Hematopoietic multipotent progenitor cell treated with erythropoietin and hydrocortisone succinate and interleukin-3 and kit ligand, for 6 days (in vitro differentiated cells): ENCODE data around the gene PLCD1.
"Not testable (repeated sequence)": the region's sequence is repeated elsewhere in the genome, so short reads cannot be mapped to it uniquely, and the experiment has no call there.

Experiments used
- DNase-seq: peaks from one replicate; pipeline ENCODE4 v3.0.0-alpha.2; 2015

PLCD1 gene

DNA sequence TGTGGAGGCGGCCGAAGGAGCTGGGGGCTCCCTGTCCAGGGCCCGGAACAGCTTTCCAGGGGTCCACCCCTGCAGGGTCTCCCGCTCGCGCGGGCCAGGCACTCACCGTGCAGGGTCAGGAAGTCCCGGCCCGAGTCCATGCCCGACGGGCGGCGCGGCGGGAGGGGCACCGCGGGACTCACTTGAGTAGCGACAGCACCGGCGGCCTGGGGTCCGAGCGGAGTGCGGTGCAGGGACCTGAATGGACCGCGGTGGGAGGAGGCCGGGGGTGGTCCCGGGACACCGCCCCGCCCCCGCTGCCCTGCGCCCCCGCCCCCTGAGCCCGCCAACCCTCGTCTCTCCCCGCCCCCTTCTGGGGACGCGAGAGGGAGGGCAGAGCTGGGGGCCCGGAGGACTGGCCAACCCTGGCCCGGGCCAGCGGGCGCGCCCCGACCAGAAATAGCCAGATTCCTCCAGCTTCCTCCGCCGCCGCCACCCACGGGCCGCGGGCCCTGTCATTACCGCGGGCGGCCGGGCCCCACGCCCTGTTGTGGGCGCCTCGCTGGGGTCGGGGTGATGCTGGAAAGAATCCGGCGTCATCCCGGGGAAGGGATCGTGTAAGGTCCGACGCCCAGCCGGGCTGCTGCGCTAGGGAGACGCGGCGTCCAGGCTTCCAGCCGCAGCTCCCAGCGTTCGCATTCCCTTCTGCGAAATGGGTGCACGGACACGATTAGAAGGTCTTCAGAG, at the start of gene PLCD1:
PLCD1 (minus strand) TSS at position 243 of the 726 bp plus-strand sequence; CDS start at position 140, 103 bp downstream.
- no peak for DNase-seq

DNA sequence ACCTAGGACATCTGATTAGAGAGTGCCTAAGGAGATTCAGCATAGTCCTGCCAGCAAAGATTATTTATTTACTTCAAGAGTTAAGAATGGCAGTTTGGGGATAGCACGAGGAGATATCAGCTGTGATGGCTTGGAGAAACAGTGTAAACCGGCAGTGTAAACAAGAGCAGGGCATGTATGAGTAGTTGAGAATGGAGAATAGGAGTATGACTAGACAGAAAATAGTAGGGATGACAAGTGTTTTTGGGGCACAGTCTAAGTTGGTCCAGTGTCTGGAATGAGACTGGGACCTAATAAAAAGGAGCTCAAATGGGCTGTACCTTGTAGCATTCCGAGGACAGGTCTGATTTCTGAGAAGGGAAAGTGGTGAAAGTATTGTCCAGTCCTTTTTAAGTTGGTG, 47.6 kb upstream of the PLCD1 start:
- not testable (repeated sequence) for DNase-seq

DNA sequence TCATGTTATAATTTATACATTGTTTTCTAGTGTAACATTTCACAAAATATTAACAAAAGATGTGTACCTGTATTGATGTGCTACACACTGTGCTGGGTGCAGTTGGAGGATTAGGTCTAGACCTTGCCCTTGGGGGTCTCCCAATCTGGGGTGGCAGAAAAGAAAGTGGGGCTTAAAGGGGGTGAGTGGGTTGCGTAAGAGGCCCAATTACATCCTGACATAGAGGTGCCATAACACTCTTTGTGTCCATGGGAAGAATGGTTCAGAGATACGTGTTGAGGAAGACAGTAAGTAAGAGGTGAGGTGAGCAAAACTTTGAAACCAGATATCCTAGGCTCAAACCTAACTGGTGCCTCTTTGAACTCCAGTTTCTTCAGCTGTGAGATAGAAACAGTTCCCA, 40.6 kb upstream of the PLCD1 start:
- no peak for DNase-seq

DNA sequence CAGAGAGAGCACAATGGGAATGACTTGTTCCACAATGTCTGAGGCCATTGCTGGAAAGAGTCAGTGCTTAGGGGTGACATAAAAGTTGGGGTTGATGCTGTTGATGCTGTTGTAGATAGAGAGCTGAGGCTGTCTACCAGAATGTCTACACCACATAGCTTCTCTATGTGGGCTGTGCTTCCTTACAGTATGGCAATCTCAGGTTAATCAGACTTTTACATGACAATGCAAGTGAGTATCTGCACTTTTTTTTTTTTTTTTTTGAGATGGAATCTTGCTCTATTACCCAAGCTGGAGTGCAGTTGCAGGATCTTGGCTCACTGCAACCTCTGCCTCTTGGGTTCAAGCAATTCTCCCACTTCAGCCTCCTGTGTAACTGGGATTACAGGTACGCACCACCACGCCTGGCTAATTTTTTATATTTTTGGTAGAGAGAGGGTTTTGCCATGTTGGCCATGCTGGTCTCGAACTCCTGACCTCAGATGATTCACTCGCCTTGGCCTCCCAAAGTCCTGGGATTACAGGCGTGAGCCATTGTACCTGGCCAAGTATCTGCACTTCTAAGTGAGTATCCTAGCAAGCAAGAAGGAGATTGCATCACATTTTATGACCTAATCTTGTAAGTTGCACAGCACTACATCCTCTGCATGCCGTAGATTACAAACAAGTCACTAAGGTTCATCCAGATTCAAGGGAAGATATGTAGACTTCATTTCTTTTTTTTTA, 38.2 kb upstream of the PLCD1 start:
- DNase-seq: peak; percentile 33

DNA sequence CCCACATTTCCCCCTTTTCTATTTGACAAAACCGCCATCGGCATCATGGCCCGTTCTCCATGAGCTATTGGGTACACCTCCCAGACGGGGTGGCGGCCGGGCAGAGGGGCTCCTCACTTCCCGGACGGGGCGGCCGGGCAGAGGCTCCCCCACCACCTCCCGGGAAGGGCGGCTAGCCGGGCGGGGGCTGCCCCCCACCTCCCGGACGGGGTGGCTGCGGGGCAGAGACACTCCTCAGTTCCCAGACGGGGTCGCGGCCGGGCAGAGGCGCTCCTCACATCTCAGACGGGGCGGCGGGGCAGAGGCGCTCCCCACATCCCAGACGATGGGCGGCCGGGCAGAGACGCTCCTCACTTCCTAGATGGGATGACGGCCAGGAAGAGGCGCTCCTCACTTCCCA, 35.0 kb upstream of the PLCD1 start:
- DNase-seq: not testable (repeated sequence)

DNA sequence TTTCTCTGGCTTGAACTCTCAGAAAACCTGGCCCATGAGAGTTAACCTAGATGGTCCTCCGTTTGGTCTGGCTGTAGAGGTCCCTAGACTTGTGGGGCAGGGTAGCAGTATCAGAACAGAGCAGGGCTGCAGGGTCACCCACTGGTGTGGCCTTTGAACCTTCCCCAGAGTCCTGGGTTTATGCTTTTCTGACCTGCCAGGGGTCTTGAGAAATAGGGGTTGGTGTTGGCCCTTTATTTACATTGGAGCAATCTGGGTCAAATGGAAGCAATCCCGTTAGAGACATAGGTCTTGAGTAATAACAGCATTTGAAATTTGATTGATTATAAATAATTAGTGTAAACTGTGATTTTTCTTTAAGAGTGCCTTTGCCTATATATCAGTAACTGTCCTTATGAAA, 33.4 kb upstream of the PLCD1 start:
- DNase-seq: no peak

DNA sequence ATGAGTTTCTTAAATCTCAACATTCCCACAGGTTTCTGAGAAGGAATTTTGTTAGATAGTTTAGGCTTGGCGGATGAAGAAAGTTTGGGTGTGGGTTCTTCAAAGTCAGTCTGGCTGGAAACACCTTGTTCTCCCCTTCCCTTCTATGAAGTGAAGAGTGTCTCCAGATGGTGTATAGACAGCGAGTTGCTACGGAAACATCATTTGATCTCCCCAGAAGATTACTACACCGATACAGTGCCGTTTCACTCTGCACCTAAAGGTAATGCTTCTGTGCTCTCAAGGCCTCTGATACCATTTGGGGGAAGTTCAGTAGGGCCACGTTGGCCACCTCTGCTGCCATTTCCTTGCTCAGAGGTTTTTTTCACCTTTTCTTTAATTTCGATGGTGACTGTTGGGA, 30.1 kb upstream of the PLCD1 start:
- DNase-seq: no peak

DNA sequence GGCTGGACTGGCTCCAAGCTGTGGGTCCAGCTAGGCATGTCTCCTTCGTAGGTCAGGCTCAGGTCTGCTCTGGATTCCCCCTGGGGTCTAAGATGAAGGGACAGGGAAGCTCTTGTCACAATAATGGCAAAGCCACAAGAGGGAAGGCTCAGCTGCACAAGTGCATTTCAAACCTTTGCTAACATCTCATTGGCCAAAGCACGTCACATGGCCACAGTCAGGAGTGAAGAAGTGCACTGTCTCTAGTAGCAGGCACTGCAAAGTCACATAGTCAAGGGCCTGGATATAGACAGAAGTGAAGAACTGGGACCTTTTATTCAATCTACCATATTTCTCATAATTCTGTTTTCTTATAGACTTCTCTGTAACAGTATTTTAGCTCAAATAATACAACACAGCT, 29.7 kb upstream of the PLCD1 start:
- no peak for DNase-seq

DNA sequence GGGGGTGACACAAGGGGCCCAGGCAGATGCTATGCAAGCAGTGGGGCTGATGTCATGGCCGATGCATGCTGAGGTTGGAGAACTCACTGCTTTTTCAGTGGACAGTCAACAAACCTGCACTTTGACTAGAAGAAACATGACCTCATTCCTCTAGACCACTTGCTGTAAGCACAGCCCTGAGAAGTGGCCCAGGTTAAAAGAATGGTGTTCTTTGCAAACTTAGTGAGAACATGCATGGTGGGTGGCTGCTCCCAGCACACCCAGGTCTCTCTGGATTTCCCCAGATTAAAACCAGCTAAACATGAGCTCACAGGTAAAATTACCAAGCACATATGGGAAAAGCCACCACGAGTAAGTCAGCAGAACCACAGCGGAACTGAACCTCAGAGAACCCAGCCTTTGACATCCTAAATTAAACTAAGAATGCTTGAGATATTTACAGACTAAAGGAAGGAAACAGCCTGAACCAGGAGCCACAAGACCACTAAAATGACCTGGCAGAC, 25.1 kb upstream of the PLCD1 start:
- DNase-seq: no peak

DNA sequence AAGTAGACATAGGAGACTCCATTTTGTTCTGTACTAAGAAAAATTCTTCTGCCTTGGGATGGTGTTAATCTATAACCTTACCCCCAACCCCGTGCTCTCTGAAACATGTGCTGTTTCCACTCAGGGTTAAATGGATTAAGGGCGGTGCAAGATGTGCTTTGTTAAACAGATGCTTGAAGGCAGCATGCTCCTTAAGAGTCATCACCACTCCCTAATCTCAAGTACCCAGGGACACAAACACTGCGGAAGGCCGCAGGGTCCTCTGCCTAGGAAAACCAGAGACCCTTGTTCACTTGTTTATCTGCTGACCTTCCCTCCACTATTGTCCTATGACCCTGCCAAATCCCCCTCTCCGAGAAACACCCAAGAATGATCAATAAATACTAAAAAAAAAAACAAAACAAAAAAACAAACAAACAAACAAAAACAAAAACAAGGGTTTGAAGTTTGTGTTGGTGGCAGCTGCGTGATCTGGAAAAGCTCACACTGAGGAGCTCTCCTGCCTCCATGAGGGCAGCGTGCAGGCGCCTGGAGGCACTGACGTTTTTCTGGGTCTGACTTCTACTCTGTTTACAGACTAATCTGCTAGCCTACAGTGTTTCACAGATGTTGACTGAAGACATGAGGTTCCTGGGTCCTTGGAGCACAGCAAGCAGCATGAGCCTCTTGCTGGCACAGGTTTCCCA, 24.5 kb upstream of the PLCD1 start:
- not testable (repeated sequence) for DNase-seq

DNA sequence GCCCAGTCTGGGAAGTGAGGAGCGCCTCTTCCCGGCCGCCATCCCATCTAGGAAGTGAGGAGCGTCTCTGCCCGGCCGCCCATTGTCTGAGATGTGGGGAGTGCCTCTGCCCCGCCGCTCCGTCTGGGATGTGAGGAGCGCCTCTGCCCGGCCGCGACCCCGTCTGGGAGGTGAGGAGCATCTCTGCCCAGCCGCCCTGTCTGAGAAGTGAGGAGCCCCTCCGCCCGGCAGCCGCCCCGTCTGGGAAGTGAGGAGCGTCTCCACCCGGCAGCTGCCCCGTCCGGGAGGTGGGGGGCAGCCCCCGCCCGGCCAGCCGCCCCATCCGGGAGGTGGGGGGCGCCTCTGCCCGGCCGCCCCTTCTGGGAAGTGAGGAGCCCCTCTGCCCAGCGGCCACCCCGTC, 23.8 kb upstream of the PLCD1 start:
- not testable (repeated sequence) for DNase-seq

DNA sequence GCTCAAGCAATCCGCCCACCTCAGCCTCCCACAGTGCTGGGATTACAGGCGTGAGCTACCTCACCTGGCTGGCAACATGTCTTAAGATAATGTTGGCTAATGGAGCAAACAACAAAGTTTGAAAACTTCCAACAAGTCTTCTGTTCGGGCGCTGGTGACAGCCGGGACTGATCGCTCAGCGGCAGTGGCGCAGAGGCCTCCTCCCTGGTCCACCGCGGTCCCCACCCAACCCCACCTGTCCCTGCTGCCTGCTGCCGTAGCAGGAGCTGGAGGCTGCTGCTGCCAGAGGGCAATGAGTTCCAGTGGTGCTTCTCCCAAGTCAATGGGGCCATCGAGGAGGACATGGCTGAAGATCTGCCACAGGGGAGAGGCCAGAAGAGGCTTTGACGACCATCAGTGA, 21.7 kb upstream of the PLCD1 start:
- DNase-seq: no peak

DNA sequence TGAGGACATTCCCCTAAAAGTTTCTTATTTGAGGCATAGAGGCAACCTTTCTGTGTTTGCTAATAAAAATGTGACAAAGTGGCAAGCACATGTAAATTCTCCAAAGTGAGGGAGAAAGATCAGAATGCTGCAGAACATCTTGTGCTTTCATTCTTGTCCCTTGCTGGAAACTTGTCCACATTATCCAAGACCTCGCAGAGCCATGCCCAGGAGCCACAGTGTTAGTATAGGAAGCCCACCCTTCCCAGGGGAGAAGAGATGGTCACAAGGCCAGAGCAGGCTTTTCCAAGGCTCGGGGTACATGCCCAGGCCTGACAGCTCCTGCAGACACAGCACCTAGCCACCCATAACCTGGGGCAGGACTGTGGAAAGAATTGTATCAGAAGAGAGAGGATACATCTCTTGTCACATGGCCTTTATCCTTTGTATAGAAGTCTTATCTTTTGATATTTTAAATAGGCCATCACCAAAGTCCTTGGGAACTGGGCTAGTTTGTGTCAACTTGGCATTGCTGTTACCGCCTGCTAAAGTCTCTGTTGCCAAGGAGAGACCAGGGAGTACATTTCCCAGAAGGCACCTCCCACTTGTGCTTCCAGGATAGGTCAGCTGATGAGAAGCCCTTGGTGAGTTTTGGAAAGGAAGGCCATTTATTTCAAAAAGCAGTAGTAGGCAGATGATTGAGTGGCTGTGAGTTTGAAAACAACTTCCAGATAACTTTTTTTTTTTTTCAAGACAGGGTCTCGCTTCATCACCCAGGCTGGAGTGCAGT, 20.1 kb upstream of the PLCD1 start:
- no peak for DNase-seq

DNA sequence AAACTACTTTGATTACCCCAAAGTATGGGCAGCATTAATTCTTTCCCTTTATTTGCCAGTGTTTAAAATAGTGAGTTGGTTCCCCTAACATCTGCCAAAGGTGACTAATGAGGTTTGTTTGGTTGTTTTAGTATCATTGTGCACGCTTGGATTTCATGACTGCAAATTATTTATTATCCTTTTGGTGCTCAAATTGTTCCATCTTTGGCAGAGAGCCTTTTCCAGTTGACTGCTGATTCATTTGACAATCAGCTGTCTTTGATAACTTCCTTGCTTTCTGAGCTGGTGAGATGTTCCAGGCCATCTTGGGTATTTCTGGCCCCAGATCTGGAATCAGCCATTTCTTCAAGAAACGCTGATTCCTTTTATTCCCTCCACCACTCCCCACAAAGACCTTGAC, 18.5 kb upstream of the PLCD1 start:
- DNase-seq: no peak

DNA sequence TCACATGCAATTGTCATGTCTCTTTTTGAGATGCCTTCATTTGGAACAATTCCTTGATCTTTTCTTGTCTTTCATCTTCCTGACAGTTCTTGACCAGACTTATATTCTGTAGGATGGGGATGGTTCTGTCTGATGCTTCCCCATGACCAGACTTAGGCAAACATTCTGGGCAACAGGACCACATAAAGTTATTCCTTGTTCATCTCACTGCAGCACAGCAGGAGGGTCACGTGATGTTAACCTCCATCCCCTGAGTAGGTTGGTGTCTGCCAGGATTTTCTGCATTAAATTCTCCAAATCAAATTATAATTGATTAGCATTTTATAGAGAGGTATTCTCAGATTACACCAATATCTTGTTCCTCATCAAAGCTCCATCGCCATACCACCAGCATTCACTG, 17.4 kb upstream of the PLCD1 start:
- no peak for DNase-seq

DNA sequence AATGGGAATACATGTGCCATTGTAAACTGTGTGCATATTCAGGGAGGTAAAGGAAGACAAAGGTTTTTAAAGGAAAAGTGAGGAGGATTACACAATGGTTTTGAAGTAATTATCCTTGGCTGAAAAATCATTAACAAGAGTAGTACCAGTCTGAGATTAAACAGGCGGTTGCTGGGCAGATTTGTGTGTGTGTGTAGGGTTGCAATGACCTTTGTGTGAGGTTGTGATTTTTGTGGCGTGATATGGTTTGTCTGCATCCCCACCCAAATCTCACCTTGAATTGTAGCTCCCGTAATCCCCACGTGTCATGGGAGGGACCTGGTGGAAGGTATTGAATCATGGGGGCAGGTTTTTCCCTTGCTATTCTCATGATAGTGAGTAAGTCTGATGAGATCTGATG, 16.6 kb upstream of the PLCD1 start:
- DNase-seq: no peak

DNA sequence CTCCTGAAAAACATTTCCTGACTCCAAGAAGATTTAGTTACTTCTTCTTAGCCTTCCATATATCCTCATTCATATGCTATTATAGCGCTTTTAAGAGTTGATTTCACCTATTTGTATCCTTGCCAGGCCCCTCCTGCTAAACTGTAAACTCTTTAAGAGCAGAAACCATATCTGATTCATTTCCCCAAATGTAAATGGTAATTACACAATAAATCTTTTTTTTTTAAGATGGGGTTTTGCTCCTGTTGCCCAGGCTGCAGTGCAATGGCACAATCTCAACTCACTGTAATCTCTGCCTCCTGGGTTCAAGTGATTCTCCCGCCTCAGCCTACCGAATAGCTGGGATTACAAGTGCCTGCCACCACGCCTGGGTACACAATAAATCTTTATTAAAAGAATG, 14.0 kb upstream of the PLCD1 start:
- no peak for DNase-seq

DNA sequence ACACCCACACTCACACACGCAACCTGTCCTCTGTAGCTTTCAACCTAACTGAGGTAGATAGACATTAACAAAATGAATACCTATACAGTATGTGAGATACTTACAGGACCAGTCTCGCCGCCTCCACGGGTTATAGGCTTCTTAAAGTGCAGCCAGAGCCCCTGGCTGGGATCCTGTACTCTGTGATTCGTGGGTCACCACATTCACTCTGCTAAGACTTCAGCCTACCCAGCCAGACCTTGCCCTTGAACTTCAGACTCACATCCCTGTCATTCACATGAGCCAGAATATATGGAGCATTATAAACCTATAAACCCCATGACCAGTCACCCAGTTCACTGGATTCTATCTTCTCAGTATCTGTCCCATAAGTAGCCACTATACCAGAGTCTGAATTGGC, 11.0 kb upstream of the PLCD1 start:
- no peak for DNase-seq

DNA sequence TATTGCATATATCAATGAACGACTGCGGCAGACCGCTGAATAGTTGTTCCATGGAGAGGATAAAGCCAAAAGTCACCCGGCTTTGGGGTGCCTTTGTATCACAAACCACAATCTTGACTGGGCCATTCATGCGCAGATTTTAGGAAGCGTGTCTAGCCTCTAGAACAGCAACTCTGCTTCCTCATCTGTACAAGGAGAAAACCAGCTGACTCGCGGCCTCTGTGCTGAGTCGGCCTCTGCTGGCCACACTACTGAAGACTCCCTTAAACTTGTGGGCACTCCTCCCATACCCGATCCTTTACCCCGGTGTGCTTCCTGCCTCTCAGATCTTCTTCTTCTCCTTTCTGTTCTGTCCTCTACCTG, 10.4 kb upstream of the PLCD1 start:
- peak; percentile 85 for DNase-seq

DNA sequence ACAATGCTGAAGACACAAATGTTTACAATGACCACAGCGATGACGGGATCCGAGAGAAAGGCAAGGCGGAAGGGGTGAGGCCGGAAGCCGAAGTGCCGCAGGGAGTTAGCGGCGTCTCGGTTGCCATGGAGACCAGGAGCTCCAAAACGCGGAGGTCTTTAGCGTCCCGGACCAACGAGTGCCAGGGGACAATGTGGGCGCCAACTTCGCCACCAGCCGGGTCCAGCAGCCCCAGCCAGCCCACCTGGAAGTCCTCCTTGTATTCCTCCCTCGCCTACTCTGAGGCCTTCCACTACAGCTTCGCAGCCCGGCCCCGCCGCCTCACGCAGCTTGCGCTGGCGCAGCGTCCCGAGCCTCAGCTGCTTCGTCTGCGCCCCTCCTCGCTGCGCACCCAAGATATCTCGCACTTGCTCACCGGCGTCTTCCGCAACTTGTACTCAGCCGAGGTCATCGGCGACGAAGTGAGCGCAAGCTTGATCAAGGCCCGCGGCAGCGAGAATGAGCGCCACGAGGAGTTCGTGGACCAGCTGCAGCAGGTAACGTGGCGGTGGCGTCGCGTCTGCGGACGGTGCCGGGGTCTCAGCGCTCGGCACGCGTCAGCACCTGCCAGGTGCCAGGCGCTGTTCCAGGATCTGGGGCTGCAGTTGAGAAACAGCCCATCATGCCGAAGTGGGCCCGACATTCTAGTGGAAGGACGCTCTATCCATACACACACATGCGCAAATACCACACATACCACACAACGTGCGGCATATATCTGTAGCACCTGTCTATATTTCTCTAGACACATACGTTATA, 9.9 kb upstream of the PLCD1 start, which contains the start of gene DLEC1:
DLEC1 (plus strand) TSS at position 108 of the 798 bp plus-strand sequence; CDS start at position 126, 18 bp downstream.
- DNase-seq: peak; percentile 84

DNA sequence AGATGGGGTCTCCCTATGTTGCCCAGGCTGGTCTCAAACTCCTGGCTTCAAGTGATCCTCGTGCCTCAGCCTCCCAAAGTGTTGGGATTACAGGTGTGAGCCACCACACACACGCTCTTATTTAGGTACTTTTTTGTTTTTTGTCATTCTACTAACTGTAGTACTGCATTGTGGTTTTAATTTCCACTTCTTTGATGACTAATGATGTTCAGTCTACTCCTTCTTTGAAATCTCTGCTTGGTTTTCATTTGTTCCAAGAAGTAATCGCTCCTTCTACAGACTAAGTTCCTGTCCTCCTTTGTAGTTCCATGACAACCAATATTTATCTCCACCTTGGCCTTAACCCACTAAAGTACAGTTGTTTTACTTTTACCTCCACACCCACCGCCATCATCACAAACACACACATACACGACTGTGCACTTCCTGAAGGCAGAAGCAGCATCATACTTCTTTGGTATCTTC, 9.0 kb upstream of the PLCD1 start:
- no peak for DNase-seq

DNA sequence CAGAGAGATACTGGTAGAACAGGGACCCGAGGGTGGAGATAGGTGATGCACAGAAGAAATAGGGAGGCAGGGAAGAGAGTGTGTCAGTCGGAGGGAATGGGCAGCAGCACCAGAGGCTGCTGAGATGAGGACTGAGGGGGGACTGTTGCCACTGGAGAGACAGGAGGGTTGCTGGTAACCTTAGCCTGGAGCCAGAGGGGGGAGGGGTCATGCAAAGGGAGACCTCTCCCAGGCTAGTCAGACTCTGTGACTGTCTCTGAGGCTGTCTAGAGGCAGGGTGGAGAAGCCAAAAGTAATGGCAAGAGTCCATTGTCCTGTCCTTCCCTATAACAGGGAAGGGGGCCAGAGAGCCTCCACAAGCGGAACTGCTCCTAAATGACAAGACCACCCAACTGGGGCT, 7.5 kb upstream of the PLCD1 start:
- no peak for DNase-seq
